ENCODE results near the gene CYP4B1.

Gene CYP4B1

GRCh38 chr1:46790446-46791101 lies 8.3 kb upstream of the CYP4B1 start:
- Histone ChIP-seq H3K27ac (ENCODE audit: low read depth, low read length) (no peak overlapping the region), H3K9ac (ENCODE audit: low read depth in 1 of 2, low read length in 2 of 2) (no peak overlapping the region), H3K4me3 (ENCODE audit: low read depth in 1 of 2, low read length in 2 of 2) (no peak overlapping the region), H3K9me3 (ENCODE audit: control insufficient read depth in 1 of 2, low read length in 2 of 2) (peaks cover 0 to 3% of the 10 kb centered on the region in 2 donors), H3K4me1 (ENCODE audit: control insufficient read depth in 1 of 2, insufficient read depth in 2 of 2, low read length in 2 of 2) (no peaks in the 10 kb centered on the region), H3K36me3 (ENCODE audit: control insufficient read depth in 1 of 2, insufficient read depth in 2 of 2, low read length in 2 of 2) (no peaks in the 10 kb centered on the region), H3K27me3 (ENCODE audit: control insufficient read depth in 1 of 2, insufficient read depth in 2 of 2, low read length in 2 of 2) (no peaks in the 10 kb centered on the region)

DNA sequence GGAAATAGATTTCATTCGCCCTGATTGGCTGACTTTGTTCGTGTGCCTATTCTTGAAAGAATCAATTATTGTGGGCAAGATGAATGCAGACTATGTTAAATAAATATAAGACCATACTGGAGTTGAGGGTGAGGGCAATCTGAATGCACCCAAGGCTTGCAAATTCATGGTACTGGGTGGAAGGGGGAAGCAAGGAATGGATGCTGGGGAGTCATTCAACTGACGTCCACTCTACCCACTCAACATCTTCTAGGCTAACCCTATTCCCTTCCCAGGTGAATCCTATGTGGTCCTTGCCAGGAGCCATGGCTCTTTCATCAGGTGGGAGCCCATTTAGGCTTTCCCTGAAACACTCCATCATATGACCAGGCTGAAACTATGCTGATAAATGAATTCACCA lies 5.7 kb upstream of the CYP4B1 start:
- H3K4me3 ChIP-seq (ENCODE audit: low read depth in 1 of 2, low read length in 2 of 2), result no peak overlapping the region
- peaks cover 0 to 3% of the 10 kb centered on the region in 2 donors for H3K9me3 ChIP-seq (ENCODE audit: control insufficient read depth in 1 of 2, low read length in 2 of 2)
- no peaks in the 10 kb centered on the region for H3K27me3 ChIP-seq (ENCODE audit: control insufficient read depth in 1 of 2, insufficient read depth in 2 of 2, low read length in 2 of 2)
- no peaks in the 10 kb centered on the region for H3K36me3 ChIP-seq (ENCODE audit: control insufficient read depth in 1 of 2, insufficient read depth in 2 of 2, low read length in 2 of 2)
- no peak overlapping the region for H3K9ac ChIP-seq (ENCODE audit: low read depth in 1 of 2, low read length in 2 of 2)
- no peak overlapping the region for H3K27ac ChIP-seq (ENCODE audit: low read depth, low read length)
- H3K4me1 ChIP-seq (ENCODE audit: control insufficient read depth in 1 of 2, insufficient read depth in 2 of 2, low read length in 2 of 2), result peaks cover 2 to 3% of the 10 kb centered on the region in 2 donors

DNA sequence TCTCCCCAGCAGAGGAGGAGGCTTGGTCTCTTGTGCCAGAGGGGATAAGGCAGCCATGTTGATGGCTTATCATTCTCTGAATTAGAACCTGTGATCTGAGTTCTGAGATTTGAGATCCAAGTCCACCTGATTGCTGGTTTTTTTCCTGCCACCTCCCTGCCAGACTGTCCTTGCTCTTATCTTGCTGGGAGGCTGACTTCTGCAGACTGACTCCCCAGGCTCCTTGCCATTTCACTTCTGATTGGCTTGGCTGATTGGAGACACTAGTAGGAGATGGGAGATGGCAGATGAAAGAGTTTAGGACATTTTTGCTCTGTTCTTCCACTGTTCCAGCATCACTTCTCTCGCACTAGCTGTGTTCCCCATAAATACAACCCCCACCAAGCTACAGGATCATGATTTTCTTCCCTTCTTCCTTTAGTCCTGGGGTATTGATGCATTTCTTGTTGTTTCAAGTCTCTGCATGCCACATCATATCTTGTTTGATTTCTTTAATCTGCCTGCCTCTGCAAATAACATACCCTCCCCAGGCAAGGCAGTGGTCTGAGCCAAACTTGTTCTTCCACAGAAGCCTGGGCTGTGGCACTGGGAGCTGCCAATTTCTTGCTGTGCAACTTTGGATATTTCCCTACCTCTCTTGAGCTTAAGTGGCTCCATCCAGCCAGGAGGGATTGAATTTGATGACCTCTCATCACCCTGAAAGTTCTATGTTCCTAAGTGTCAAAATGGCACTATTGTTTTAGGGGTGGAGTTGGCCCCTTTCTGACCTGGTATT lies 963 bp upstream of the CYP4B1 start:
- Histone ChIP-seq H3K27me3 (ENCODE audit: control insufficient read depth in 1 of 2, insufficient read depth in 2 of 2, low read length in 2 of 2) (no peaks in the 10 kb centered on the region), H3K4me1 (ENCODE audit: control insufficient read depth in 1 of 2, insufficient read depth in 2 of 2, low read length in 2 of 2) (peaks cover 20 to 25% of the 10 kb centered on the region in 2 donors), H3K4me3 (ENCODE audit: low read depth in 1 of 2, low read length in 2 of 2) (no peak overlapping the region), H3K27ac (ENCODE audit: low read depth, low read length) (no peak overlapping the region), H3K9me3 (ENCODE audit: control insufficient read depth in 1 of 2, low read length in 2 of 2) (no peaks in the 10 kb centered on the region), H3K9ac (ENCODE audit: low read depth in 1 of 2, low read length in 2 of 2) (no peak overlapping the region), H3K36me3 (ENCODE audit: control insufficient read depth in 1 of 2, insufficient read depth in 2 of 2, low read length in 2 of 2) (no peaks in the 10 kb centered on the region)

- no peak overlapping the region for H3K9ac ChIP-seq (ENCODE audit: low read depth in 1 of 2, low read length in 2 of 2)
- peaks cover 20 to 26% of the 10 kb centered on the region in 2 donors for H3K4me1 ChIP-seq (ENCODE audit: control insufficient read depth in 1 of 2, insufficient read depth in 2 of 2, low read length in 2 of 2)
- no peak overlapping the region for H3K27ac ChIP-seq (ENCODE audit: low read depth, low read length)
- H3K36me3 ChIP-seq (ENCODE audit: control insufficient read depth in 1 of 2, insufficient read depth in 2 of 2, low read length in 2 of 2), result no peaks in the 10 kb centered on the region
- no peaks in the 10 kb centered on the region for H3K9me3 ChIP-seq (ENCODE audit: control insufficient read depth in 1 of 2, low read length in 2 of 2)
- no peaks in the 10 kb centered on the region for H3K27me3 ChIP-seq (ENCODE audit: control insufficient read depth in 1 of 2, insufficient read depth in 2 of 2, low read length in 2 of 2)
- no peak overlapping the region for H3K4me3 ChIP-seq (ENCODE audit: low read depth in 1 of 2, low read length in 2 of 2)
Measured at GRCh38 chr1:46800742-46801141, 1.9 kb downstream of the CYP4B1 start.

GRCh38 chr1:46801323-46802055 lies 2.6 kb downstream of the CYP4B1 start:
- no peak overlapping the region for H3K4me3 ChIP-seq (ENCODE audit: low read depth in 1 of 2, low read length in 2 of 2)
- no peaks in the 10 kb centered on the region for H3K9me3 ChIP-seq (ENCODE audit: control insufficient read depth in 1 of 2, low read length in 2 of 2)
- H3K27ac ChIP-seq (ENCODE audit: low read depth, low read length), result no peak overlapping the region

GRCh38 chr1:46802081-46802480 lies 3.2 kb downstream of the CYP4B1 start:
- Histone ChIP-seq H3K4me3 (ENCODE audit: low read depth in 1 of 2, low read length in 2 of 2) (no peak overlapping the region), H3K9me3 (ENCODE audit: control insufficient read depth in 1 of 2, low read length in 2 of 2) (no peaks in the 10 kb centered on the region), H3K27me3 (ENCODE audit: control insufficient read depth in 1 of 2, insufficient read depth in 2 of 2, low read length in 2 of 2) (peaks cover 0 to 2% of the 10 kb centered on the region in 2 donors), H3K27ac (ENCODE audit: low read depth, low read length) (no peak overlapping the region), H3K9ac (ENCODE audit: low read depth in 1 of 2, low read length in 2 of 2) (no peak overlapping the region), H3K36me3 (ENCODE audit: control insufficient read depth in 1 of 2, insufficient read depth in 2 of 2, low read length in 2 of 2) (no peaks in the 10 kb centered on the region), H3K4me1 (ENCODE audit: control insufficient read depth in 1 of 2, insufficient read depth in 2 of 2, low read length in 2 of 2) (peaks cover 32 to 40% of the 10 kb centered on the region in 2 donors)

More at GRCh38 chr1:46801323-46802055, 2.6 kb downstream of the CYP4B1 start:
- H3K9ac ChIP-seq (ENCODE audit: low read depth in 1 of 2, low read length in 2 of 2), result no peak overlapping the region
- H3K27me3 ChIP-seq (ENCODE audit: control insufficient read depth in 1 of 2, insufficient read depth in 2 of 2, low read length in 2 of 2), result peaks cover 0 to 2% of the 10 kb centered on the region in 2 donors
- H3K36me3 ChIP-seq (ENCODE audit: control insufficient read depth in 1 of 2, insufficient read depth in 2 of 2, low read length in 2 of 2), result no peaks in the 10 kb centered on the region
- H3K4me1 ChIP-seq (ENCODE audit: control insufficient read depth in 1 of 2, insufficient read depth in 2 of 2, low read length in 2 of 2), result peaks cover 27 to 34% of the 10 kb centered on the region in 2 donors

- H3K27me3 ChIP-seq (ENCODE audit: control insufficient read depth in 1 of 2, insufficient read depth in 2 of 2, low read length in 2 of 2), result peaks cover 0 to 2% of the 10 kb centered on the region in 2 donors
- H3K36me3 ChIP-seq (ENCODE audit: control insufficient read depth in 1 of 2, insufficient read depth in 2 of 2, low read length in 2 of 2), result no peaks in the 10 kb centered on the region
- no peak overlapping the region for H3K9ac ChIP-seq (ENCODE audit: low read depth in 1 of 2, low read length in 2 of 2)
- H3K27ac ChIP-seq (ENCODE audit: low read depth, low read length), result no peak overlapping the region
- H3K9me3 ChIP-seq (ENCODE audit: control insufficient read depth in 1 of 2, low read length in 2 of 2), result no peaks in the 10 kb centered on the region
- no peak overlapping the region for H3K4me3 ChIP-seq (ENCODE audit: low read depth in 1 of 2, low read length in 2 of 2)
- peaks cover 31 to 40% of the 10 kb centered on the region in 2 donors for H3K4me1 ChIP-seq (ENCODE audit: control insufficient read depth in 1 of 2, insufficient read depth in 2 of 2, low read length in 2 of 2)
Measured at GRCh38 chr1:46802901-46803574, 4.2 kb downstream of the CYP4B1 start.

DNA sequence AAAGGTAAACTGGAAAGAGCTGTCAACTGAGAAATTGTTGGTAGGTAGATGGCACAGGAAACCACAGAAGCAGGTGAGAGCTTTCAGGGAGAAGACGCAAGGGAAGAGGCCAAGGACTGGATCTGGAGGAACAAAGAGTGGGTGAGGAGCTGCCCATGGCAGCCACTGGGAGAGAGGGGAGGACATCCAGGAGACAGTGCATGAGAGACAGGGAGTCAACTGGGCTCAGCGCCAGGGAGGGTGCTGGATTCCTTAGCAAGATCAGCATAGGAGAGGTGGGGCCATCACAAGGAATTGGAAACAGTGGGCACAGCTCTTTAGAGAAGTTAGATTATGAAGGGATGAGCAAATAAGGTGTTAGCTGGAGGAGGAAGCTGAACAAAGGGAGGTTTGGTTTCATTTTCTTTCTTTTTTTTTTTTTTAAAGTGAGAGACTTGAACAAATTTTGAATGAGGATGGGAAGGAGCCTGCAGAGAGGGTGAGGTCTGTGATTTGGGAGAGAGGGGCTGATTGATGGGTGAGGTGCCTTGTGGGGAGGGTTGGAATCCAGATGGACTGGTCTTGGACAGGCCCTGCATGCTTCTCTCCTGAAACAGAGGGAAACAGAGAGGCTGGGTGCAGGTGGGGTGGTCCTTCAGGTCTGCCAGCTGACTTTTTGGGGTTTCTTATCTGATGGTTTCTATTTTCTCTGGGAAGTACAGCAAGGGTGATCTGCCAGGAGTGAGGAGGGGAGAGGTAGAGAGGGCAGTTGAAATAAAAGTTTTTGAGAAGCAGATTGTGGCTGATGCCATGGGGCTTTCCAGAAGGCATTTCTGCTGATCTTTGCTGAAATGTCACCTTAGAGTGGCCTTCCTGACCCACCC lies 5.4 kb downstream of the CYP4B1 start:
- Histone ChIP-seq H3K4me3 (ENCODE audit: low read depth in 1 of 2, low read length in 2 of 2) (no peak overlapping the region), H3K4me1 (ENCODE audit: control insufficient read depth in 1 of 2, insufficient read depth in 2 of 2, low read length in 2 of 2) (peaks cover 19 to 27% of the 10 kb centered on the region in 2 donors), H3K27me3 (ENCODE audit: control insufficient read depth in 1 of 2, insufficient read depth in 2 of 2, low read length in 2 of 2) (peaks cover 0 to 2% of the 10 kb centered on the region in 2 donors), H3K9ac (ENCODE audit: low read depth in 1 of 2, low read length in 2 of 2) (no peak overlapping the region), H3K27ac (ENCODE audit: low read depth, low read length) (no peak overlapping the region), H3K9me3 (ENCODE audit: control insufficient read depth in 1 of 2, low read length in 2 of 2) (no peaks in the 10 kb centered on the region), H3K36me3 (ENCODE audit: control insufficient read depth in 1 of 2, insufficient read depth in 2 of 2, low read length in 2 of 2) (no peaks in the 10 kb centered on the region)

DNA sequence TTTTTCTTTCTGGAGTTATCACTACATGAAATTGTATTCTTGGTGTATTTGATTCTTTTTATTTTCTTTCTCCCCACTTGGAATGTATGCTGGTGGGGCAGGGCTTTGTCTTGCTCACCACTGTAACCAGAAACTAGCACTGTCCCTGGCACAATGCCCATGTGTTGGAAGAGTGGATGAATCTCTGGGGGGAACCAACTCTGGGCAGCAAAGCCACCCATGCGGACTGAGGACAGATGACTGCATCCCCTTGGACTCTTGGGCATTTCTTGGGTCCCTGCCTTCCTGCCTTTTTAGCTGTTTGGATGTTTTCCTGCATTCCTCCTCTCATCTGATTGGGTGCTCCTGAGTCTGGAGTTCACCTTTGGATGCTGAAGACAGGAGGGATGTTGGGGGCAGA lies 6.1 kb downstream of the CYP4B1 start:
- peaks cover 0 to 2% of the 10 kb centered on the region in 2 donors for H3K27me3 ChIP-seq (ENCODE audit: control insufficient read depth in 1 of 2, insufficient read depth in 2 of 2, low read length in 2 of 2)
- no peak overlapping the region for H3K27ac ChIP-seq (ENCODE audit: low read depth, low read length)
- H3K9me3 ChIP-seq (ENCODE audit: control insufficient read depth in 1 of 2, low read length in 2 of 2), result no peaks in the 10 kb centered on the region
- no peaks in the 10 kb centered on the region for H3K36me3 ChIP-seq (ENCODE audit: control insufficient read depth in 1 of 2, insufficient read depth in 2 of 2, low read length in 2 of 2)
- H3K4me1 ChIP-seq (ENCODE audit: control insufficient read depth in 1 of 2, insufficient read depth in 2 of 2, low read length in 2 of 2), result peaks cover 14 to 24% of the 10 kb centered on the region in 2 donors
- no peak overlapping the region for H3K9ac ChIP-seq (ENCODE audit: low read depth in 1 of 2, low read length in 2 of 2)
- no peak overlapping the region for H3K4me3 ChIP-seq (ENCODE audit: low read depth in 1 of 2, low read length in 2 of 2)
